Endothelial cell of umbilical vein (primary cell): ENCODE measurements around the gene C17orf78. TPM values are rescaled to one million over a fixed set of nuclear protein-coding genes. Genes with fewer than 3 reads are reported as not detected.

Experiments
- BruUV-seq: library from RNA; stranded (reverse); fragments of 400-500 nt; replicated peaks from 2 replicates; lab custom pipeline; 2021; lab: Mats Ljungman, UMichigan
- CTCF ChIA-PET: fragments of 300-600, 350-600 bp; sonication (Branson Sonifier 250); formaldehyde crosslinking; loops from one replicate; lab custom pipeline; 2021; ENCODE audit warnings: antibody characterized with exemption, inconsistent platforms; lab: Charles Lee
- POLR2A ChIA-PET: fragments of 300-600, 350-600 bp; sonication (Branson Sonifier 250); formaldehyde crosslinking; loops from one replicate; lab custom pipeline; 2021; ENCODE audit warnings: antibody characterized with exemption, inconsistent platforms; lab: Charles Lee
- DNase-seq: peaks from one replicate; pipeline ENCODE4 v3.0.0-alpha.2; 2011; ENCODE audit warnings: low read depth, low spot score
- FAIRE-seq: peaks from 2 replicates; lab custom pipeline; 2011; peaks lifted over from hg19 to GRCh38; lab: Jason Lieb, UNC
- H2AFZ ChIP-seq: 2 replicates; pipeline ENCODE4 v1.6.0; 2012; ENCODE audit warnings: low read depth, low read length, control low read depth, inconsistent platforms
- H3K27ac ChIP-seq: 2 replicates; pipeline ENCODE4 v1.5.1; 2011; ENCODE audit warnings: low read depth, mild to moderate bottlenecking, control low read depth, low read length, moderate library complexity; ENCODE audit not compliant: insufficient read depth
- H3K27me3 ChIP-seq, 2 experiments: 2 replicates each; pipeline versions ENCODE4 v1.6.0 to v1.6.1; 2011; ENCODE audit warnings: low read length in 2 of 2, mixed read lengths in 1 of 2; ENCODE audit not compliant: control insufficient read depth in 2 of 2, insufficient read depth in 2 of 2
- H3K36me3 ChIP-seq, 2 experiments: 2 replicates in 1 of 2; 3 replicates in 1 of 2; pipeline ENCODE4 v1.5.1; 2011; ENCODE audit warnings: low read length in 2 of 2, mild to moderate bottlenecking in 1 of 2, moderate library complexity in 1 of 2; ENCODE audit not compliant: control insufficient read depth in 2 of 2, insufficient read depth in 2 of 2; ENCODE audit errors: extremely low read depth in 1 of 2
- H3K4me1 ChIP-seq: 3 replicates; pipeline ENCODE4 v1.5.1; 2011; ENCODE audit warnings: mild to moderate bottlenecking, low read length; ENCODE audit not compliant: control insufficient read depth, insufficient read depth; ENCODE audit errors: extremely low read depth
- H3K4me2 ChIP-seq: 2 replicates; pipeline ENCODE4 v1.6.1; 2011; ENCODE audit warnings: low read length, control low read depth, mixed read lengths; ENCODE audit not compliant: insufficient read depth
- H3K4me3 ChIP-seq, 3 experiments: fragments of 200-600 bp in 1 of 3; sonication (generic), shearing (Covaris generic) in 1 of 3; replicated peaks in 1 of 3; 2 replicates each; pipeline ENCODE4 v1.5.1; 2011 to 2016; ENCODE audit warnings: control low read depth in 3 of 3, low read length in 3 of 3, mild to moderate bottlenecking in 2 of 3, inconsistent platforms in 1 of 3, low read depth in 1 of 3, moderate library complexity in 1 of 3; ENCODE audit not compliant: insufficient read depth in 1 of 3
- H3K79me2 ChIP-seq: 2 replicates; pipeline ENCODE4 v1.6.0; 2012; ENCODE audit warnings: low read length, inconsistent platforms; ENCODE audit not compliant: control insufficient read depth, insufficient read depth
- H3K9ac ChIP-seq: replicated peaks from 2 replicates; pipeline ENCODE3; 2011; ENCODE audit warnings: low read length, control low read depth; ENCODE audit not compliant: insufficient read depth; ENCODE audit errors: extremely low read depth
- H3K9me1 ChIP-seq: replicated peaks from 3 replicates; pipeline ENCODE4 v1.6.0; 2011; ENCODE audit warnings: mild to moderate bottlenecking, low read length; ENCODE audit not compliant: control insufficient read depth, insufficient read depth; ENCODE audit errors: extremely low read depth
- H3K9me3 ChIP-seq: replicated peaks from 2 replicates; pipeline ENCODE4 v1.5.1; 2012; ENCODE audit warnings: low read length, inconsistent platforms; ENCODE audit not compliant: control insufficient read depth, insufficient read depth
- H4K20me1 ChIP-seq: replicated peaks from 2 replicates; pipeline ENCODE3; 2011; ENCODE audit warnings: mild to moderate bottlenecking, low read length; ENCODE audit not compliant: control insufficient read depth, insufficient read depth; ENCODE audit errors: extremely low read depth
- CTCF ChIP-seq, 2 donors: IDR thresholded peaks; 1 replicate in 1 of 2; 2 replicates in 1 of 2; pipeline ENCODE4 v1.5.1; 2011; ENCODE audit warnings: low read length in 2 of 2, mild to moderate bottlenecking in 2 of 2, moderate library complexity in 2 of 2, control low read depth in 1 of 2, inconsistent platforms in 1 of 2, low read depth in 1 of 2; ENCODE audit not compliant: insufficient read depth in 1 of 2; ENCODE audit errors: extremely low read depth in 1 of 2
- EZH2 ChIP-seq: IDR thresholded peaks from 2 replicates; pipeline ENCODE4 v1.6.1; 2012; ENCODE audit warnings: borderline replicate concordance, low read depth, mild to moderate bottlenecking, moderate library complexity, low read length, inconsistent platforms; ENCODE audit not compliant: severe bottlenecking
- FOS ChIP-seq: IDR thresholded peaks from 2 replicates; pipeline ENCODE4 v1.6.1; 2011; ENCODE audit warnings: mild to moderate bottlenecking, low read length, moderate library complexity, borderline replicate concordance; ENCODE audit not compliant: insufficient read depth
- GATA2 ChIP-seq: IDR thresholded peaks from 2 replicates; pipeline ENCODE4 v1.7.0; 2011; ENCODE audit warnings: low read depth, mild to moderate bottlenecking, moderate library complexity, mixed read lengths, low read length; ENCODE audit not compliant: insufficient read length, insufficient read depth
- JUN ChIP-seq: IDR thresholded peaks from 2 replicates; pipeline ENCODE4 v1.6.1; 2011; ENCODE audit warnings: borderline replicate concordance, low read depth; ENCODE audit not compliant: insufficient read length, insufficient read depth
- POLR2AphosphoS5 ChIP-seq: IDR thresholded peaks from 2 replicates; pipeline ENCODE4 v1.6.1; 2012; ENCODE audit warnings: low read depth, mild to moderate bottlenecking, control low read depth, low read length, moderate library complexity; ENCODE audit not compliant: insufficient read depth
- dilution Hi-C: fragments of 300-500 bp; cut with MboI; formaldehyde crosslinking; loops from one replicate; pipeline ENCODE4 v1.15.0; 2019; ENCODE audit warnings: low sequenced_read_pairs; ENCODE audit not compliant: extremely low pct_ligation_motif_present
- intact Hi-C: fragments of 100-400 bp; cut with micrococcal nuclease; formaldehyde crosslinking; loops from one replicate; pipeline ENCODE4 v1.10.0; 2022
- polyA plus RNA-seq, 4 experiments: library from polyadenylated mRNA; depleted of rRNA in 3 of 4; stranded (reverse) in 3 of 4; unstranded in 1 of 4; fragments of >200 nt; gene quantifications; 2 replicates each; pipeline versions ENCODE4 v1.2.1 to v1.2.3, GENCODE V29; 2011 to 2012; ENCODE audit warnings: missing spikeins in 1 of 4
- total RNA-seq: library from RNA; stranded (reverse); gene quantifications from 2 replicates; pipeline ENCODE4 v1.2.3, GENCODE V29; 2021

The C17orf78 gene
- total and polyA plus RNA-seq, 2 donors (not counting 3 experiments of a cell fraction or from before 2014, with no cell fraction given): not detected

GRCh38 chr17:37339321-37339720 lies 36.5 kb upstream of the C17orf78 start:
- CTCF ChIA-PET: interaction anchor here (2.8 kb wide), 1 partner anchor 34 kb away, joined by 12 read pairs; no protein-coding TSS in a partner anchor
- BruUV-seq: no TSS peak

More at GRCh38 chr17:37339321-37339720, 36.5 kb upstream of the C17orf78 start:
- intact Hi-C loops: no loop called here
- FAIRE-seq: no peak
- TF ChIP-seq GATA2: no peak
- no peak for TF ChIP-seq JUN
- TF ChIP-seq FOS: no peak
- no peak for TF ChIP-seq EZH2
- no peak for TF ChIP-seq POLR2AphosphoS5
- TF ChIP-seq CTCF (IDR thresholded peaks at IDR 0.05; ENCODE audit: extremely low read depth in 1 of 2, insufficient read depth in 1 of 2, low read depth in 1 of 2, low read length in 2 of 2): no peak
- POLR2A ChIA-PET: no interaction called here
- Histone ChIP-seq H3K27ac (no peak overlapping the region), H4K20me1 (no peaks in the 10 kb centered on the region), H3K79me2 (peaks cover 76% of the 10 kb centered on the region), H2AFZ (no peak overlapping the region), H3K9me3 (no peaks in the 10 kb centered on the region), H3K4me1 (no peaks in the 10 kb centered on the region), H3K9ac (no peak overlapping the region), H3K4me3 (no peak overlapping the region), H3K36me3 (no peaks in the 10 kb centered on the region), H3K27me3 (no peaks in the 10 kb centered on the region), H3K9me1 (no peaks in the 10 kb centered on the region), H3K4me2 (no peak overlapping the region)
- peak; percentile 17 for DNase-seq
- dilution Hi-C loops: no loop called here
